KOPT-K1 (cell line): ENCODE results near the gene HSPG2.

Experiments
- H3K27ac ChIP-seq: fragments of 200-600 bp; sonication (generic); 2 replicates; pipeline ENCODE4 v1.5.1; 2016; ENCODE audit warnings: antibody characterized with exemption, mild to moderate bottlenecking, low read depth, low read length; ENCODE audit not compliant: poor library complexity, severe bottlenecking
- H3K36me3 ChIP-seq: fragments of 200-600 bp; sonication (generic); 2 replicates; pipeline ENCODE4 v1.5.1; 2017; ENCODE audit warnings: antibody characterized with exemption, mild to moderate bottlenecking, low read length, moderate library complexity; ENCODE audit not compliant: insufficient read depth
- H3K9me3 ChIP-seq: fragments of 200-600 bp; sonication (generic); 2 replicates; pipeline ENCODE4 v1.5.1; 2017; ENCODE audit warnings: antibody characterized with exemption, low read length, mild to moderate bottlenecking; ENCODE audit not compliant: insufficient read depth, poor library complexity, severe bottlenecking

The HSPG2 gene

DNA sequence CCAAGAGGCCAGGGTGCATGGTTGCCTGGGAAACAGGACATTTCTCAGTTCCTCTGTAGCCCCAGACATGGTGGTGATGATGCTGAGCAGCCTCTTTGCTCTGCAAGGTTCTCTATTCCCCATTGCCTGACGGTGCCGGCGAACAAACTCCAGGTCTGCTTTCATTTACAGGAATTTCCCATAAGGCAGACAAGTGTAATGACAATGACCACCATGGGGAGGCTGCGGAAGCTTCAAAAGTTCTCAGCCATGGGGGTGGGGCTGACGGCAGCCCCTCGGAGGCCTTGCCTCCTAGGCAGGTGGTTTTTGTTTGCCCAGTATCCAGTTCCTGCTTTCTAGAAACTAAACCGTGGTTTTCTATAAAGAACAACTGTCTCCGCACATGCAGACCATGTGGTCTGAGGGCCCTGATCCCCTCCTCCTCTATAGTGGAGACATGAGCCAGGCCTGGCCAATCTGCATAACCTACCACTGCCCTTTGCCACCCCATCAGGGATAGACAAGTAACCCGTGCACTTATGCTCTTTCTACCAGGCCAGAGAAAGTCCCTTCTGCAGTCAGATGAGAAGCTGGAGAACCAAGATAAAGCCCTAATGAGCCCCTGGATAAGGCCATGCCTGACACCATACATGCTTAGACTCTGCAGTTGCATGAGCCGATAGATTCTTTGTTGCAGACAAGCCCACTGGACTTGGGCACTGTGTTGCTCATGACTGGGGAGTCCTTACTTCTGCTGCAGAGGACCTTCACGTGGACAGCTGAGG, 71.0 kb downstream of the HSPG2 start:
- Histone ChIP-seq H3K27ac (no peak overlapping the region), H3K9me3 (peaks cover under 1% of the 10 kb centered on the region), H3K36me3 (no peaks in the 10 kb centered on the region)

DNA sequence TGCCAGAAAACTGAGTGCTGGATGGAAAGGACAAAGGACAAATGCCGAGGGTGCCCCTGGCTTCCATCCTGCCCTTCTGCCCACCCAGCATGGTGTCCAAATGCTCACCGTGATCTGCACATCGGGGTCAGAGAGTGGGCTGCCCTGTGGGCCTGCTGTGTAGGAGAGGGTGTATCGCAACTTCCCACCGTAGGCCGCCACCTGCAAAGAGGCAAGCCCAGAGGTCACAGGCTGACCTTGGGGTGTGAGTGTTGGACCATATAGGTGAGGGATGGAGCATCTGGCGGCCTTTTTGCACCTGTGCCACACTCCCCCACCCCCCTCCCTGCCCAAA, 71.5 kb downstream of the HSPG2 start:
- H3K9me3 ChIP-seq: peaks cover 3% of the 10 kb centered on the region
- H3K36me3 ChIP-seq: no peaks in the 10 kb centered on the region
- no peak overlapping the region for H3K27ac ChIP-seq

DNA sequence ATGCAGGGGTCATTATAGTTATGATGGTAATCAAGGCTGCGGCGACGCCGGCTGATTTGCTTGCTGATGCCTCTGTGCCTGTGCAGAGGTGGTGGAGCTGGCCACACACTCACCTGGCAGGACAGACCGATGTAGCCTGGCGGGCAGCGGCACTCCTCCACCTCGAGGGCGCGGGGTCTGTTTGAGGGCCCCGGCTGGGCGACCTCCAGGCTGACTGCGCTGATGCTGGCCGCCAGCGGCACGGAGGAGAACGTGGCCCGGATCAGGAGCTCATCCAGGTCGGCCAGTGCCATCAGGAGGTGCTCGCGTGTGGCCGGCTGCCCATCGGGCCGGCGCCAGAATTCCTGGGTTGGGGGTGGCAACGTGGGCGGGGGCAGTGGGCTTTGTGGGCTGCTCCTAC, 72.4 kb downstream of the HSPG2 start:
- Histone ChIP-seq H3K36me3 (no peaks in the 10 kb centered on the region), H3K27ac (no peak overlapping the region), H3K9me3 (peaks cover 3% of the 10 kb centered on the region)

DNA sequence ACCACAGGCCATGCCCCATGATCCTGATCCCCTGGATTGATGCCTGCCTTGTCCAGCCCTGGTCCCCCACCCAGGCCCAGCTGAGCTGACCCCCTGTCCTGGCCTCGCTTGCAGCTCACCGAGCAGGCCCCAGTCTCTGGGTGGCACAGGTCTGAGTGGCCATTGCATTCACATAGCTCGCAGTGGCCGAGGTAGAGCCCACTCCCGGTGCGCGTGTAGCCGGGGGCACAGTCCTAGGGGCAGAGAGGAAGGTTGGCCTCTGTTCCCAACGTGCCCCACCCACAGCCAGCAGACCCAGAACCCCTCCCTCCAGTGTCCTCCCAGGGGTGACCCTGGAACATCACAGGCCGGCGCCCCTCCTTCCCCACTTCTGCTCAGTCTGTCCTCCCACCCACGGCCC, 73.1 kb downstream of the HSPG2 start:
- Histone ChIP-seq H3K36me3 (no peaks in the 10 kb centered on the region), H3K27ac (no peak overlapping the region), H3K9me3 (peaks cover 3% of the 10 kb centered on the region)

DNA sequence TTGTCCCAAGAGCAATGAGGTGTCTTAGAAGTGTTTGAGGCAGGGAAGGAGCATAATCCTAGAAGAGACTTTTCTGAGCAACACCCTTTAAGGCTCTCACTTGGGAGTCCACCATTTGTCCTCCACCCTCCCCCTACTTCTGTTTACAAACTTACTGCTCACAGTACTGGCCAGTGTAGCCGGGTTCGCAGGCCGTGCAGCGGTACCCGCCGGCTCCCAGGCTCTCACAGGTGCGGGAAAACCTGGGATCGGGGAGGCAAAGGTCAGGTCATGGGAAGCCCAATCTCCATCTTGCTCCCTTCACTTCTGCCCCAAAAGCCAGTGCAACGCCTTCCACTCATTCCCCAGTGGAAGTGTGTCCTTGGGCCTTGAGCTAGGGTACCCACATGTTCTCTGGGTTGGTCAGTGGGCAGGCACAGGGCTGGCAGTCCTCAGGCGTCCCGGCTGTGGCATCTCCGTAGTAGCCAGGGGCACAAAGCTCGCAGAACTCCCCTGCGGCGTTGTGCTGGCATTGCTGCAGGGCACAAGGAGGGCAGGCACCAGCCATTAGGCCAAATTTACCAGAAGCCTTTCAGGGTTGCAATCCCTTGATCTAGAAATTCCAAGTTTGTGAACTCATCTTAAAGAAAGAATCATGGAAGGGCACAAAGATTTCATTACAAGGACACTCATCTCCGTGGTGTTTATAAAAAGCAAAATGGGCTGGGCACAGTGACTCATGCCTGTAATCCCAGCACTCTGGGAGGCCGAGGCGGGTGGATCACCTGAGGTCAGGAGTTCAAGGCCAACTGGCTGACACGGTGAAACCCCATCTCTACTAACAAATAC, 75.3 kb downstream of the HSPG2 start:
- Histone ChIP-seq H3K9me3 (peaks cover 3% of the 10 kb centered on the region), H3K36me3 (no peaks in the 10 kb centered on the region), H3K27ac (no peak overlapping the region)

DNA sequence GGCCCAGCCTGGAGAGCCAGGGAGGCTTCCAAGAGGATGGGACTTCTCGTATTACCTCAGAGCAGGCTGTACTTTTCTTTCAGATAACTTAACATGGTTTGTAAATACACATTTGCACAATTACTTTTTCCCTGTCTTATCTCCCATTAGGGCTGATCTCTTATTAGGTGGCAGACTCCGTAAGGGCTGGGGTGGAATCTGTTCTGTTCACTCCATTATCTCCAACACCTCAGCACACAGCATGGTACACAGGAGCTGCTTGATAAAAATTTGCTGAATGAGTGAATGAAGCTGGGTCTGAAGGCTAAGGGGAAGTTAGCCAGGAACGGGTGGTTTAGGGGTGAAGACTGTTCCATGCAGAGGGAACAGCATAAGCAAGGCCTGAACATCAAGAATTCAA, 76.1 kb downstream of the HSPG2 start:
- H3K27ac ChIP-seq: no peak overlapping the region
- no peaks in the 10 kb centered on the region for H3K36me3 ChIP-seq
- H3K9me3 ChIP-seq: peaks cover 3% of the 10 kb centered on the region

DNA sequence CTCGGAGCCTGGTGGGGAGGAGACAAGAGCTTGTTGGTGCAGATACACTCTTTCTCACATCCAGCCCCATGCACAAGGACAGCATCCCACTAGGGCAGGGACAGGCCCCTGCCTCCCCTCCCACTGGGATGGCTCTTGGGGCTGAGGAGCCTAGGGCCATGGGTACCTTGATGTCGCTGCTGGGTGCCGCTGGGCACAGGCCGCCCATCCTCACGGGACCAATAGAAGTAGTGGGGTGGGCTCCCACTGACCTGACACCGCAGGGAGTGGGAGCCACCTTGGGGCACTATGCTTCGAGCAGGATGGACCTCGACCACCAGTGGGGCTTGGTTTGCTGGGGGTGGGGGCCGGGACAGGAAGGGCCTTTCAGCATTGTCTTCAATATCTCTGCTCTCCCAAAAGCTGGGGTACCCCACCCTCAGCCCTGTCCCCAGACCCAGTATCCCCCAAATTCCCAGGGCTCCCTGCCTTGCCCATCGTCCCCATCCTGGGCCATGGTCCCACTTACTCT, 77.4 kb downstream of the HSPG2 start:
- Histone ChIP-seq H3K36me3 (no peaks in the 10 kb centered on the region), H3K27ac (no peak overlapping the region), H3K9me3 (peaks cover 3% of the 10 kb centered on the region)

DNA sequence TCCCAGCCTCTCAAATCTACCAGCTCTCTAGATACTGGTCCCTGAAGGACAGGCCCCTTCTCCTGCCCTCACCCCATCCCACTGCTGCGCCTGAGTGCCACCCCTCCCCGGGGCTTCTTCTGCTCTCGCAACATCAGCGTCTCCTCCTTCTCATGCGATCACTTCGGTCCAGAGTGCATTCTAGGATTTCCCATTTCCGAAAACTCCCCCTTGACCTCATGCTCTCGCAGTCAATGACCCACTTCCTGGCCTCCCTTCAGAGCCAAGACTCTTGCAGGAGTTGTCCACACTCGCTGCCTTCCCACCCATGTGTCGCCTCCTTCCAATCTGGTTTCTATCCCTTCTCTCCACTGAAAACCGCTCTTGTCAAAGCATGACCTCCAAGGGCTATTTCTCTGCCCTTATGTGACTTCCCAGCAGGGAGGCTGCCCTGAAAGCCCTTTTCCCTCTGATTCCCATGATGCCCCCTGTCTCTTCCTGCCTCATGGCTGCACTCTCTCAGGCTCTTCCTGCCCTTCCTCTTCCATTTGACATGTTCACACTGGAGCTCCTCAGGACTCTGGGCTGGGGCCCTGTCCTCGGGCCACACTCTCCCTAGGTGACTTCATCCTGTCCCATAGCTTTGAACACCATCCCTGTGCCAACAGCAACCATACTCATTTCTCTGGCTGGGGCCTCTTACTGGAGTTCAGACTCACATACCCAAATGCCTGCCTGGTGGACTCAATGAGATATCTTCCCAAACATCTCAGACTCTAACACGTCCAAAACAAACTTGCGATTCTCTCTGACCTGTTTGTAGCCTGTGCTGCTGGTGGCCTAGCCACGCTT, 79.1 kb downstream of the HSPG2 start:
- no peaks in the 10 kb centered on the region for H3K36me3 ChIP-seq
- no peak overlapping the region for H3K27ac ChIP-seq
- H3K9me3 ChIP-seq: peaks cover 3% of the 10 kb centered on the region

DNA sequence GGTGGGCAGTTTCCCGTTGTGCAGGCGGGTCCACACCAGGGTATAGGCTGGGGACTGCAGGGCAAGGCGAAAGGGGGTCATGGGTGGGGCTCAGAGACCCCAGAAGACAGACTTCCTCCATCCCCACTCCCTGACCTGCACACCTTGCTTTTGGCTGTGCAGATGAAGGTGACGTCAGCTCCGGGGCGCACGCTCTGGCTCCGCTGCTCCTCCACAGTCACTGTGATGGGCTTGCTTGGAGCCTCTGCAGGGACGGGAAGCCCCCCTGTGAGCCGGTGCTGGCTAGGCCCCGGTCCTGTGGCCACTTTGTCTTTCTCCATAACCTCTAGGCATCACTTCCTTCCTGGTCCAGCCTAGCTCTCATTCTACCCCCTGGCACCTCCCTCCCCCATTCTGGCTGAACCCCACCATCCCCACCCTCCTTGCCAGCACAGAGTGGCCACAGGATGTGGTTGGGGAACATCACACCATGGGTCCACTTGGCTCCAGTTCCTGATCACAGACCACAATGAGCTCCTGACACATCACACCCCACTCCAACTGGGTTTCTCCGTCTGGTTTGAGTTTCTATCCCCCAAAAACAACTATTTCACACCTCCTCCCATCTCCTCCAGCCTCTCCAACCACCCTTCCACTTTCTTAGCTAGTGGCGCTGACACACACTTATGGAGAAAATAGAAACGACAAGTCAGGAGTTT, 79.8 kb downstream of the HSPG2 start:
- H3K36me3 ChIP-seq: no peaks in the 10 kb centered on the region
- H3K9me3 ChIP-seq: peaks cover 3% of the 10 kb centered on the region
- no peak overlapping the region for H3K27ac ChIP-seq

DNA sequence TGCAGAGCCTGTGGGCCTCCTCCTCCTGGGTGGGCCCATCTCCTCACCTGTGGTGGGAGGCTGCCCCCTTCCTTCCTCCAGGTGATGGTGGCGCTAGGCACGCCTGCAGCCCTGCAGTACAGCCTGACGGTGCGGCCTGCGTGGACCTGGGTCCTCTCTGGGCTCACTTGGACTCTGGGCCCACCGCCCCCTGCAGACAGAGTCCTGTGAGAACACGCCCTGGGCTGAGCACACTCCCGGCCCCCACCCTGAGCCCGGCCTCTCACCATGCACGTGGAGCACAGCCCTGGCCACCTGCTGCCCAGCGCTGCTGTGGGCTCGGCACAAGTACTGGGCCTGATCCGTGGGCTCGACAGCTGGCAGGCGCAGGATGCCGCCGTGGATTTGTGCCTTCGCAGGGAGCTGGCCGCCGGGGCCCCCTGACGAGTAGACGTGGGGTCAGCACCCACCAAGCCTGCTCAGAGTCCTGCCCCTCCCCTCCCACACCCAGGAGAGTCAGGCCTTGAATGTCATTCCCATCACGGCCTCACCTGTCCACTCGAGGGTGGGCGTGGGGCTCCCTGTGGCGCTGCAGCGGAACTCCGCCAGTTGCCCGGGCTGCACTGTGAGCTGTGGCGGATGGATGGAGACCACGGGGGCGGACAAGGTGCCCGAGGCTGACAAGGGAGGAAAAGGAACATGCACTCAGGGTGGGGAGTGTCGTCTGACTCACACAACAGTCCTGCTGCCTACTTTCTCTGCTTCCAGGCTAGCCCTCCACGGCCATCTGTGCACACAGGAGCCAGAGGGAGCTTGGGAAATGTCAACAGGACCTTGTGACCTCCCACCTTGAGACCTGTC, 81.6 kb downstream of the HSPG2 start:
- no peaks in the 10 kb centered on the region for H3K36me3 ChIP-seq
- no peaks in the 10 kb centered on the region for H3K9me3 ChIP-seq
- no peak overlapping the region for H3K27ac ChIP-seq

DNA sequence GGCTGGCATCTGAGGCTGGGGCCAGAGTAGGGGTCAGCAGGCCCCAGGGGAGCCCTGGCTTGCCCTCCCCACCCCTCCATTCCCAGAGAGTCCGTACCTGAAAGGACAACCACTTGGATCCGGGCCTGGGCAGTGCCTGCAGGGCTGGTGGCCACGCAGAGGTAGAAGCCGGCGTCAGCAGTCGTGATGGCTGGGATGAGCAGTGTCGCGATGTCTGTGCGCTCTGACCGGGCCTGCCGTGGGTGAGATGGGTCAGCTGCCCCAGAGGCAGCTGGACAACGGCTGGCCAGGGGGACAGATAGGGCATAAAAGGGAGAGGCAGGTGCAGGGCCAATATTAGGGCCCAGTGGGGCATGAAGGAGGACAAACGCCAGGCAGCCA, 82.4 kb downstream of the HSPG2 start:
- Histone ChIP-seq H3K36me3 (no peaks in the 10 kb centered on the region), H3K27ac (no peak overlapping the region), H3K9me3 (no peaks in the 10 kb centered on the region)

DNA sequence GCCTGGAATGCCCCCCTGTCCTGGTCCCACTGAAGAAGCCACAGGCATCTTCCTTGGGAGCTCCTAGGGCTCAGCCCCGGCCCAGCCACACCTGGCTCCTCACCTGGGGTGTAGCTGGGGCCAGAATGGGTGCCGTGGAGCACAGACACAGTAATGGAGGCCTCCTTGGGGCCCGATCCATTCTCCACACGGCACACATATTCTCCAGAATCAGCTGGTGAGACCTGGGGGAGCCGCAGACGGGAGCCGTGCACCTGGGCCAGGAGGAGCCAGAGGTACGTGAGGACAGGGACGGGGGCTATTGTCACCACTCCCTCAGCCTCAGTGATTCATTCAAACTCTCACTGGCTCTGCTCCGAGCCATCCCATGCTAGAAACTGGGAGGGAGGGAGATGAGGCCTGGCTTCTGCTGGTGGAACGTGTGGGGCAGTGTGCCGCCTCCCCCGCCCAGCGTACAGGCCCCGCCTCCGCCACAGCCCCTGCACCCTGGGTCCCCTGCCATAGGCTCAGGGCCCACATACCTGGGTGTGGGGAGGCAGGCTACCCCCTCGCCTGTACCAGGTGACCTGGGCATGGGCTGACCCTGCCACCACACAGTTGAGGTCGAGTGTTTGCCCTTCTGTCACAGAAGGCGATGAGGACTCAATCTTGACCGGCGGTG, 82.9 kb downstream of the HSPG2 start:
- Histone ChIP-seq H3K36me3 (no peaks in the 10 kb centered on the region), H3K27ac (no peak overlapping the region), H3K9me3 (no peaks in the 10 kb centered on the region)

DNA sequence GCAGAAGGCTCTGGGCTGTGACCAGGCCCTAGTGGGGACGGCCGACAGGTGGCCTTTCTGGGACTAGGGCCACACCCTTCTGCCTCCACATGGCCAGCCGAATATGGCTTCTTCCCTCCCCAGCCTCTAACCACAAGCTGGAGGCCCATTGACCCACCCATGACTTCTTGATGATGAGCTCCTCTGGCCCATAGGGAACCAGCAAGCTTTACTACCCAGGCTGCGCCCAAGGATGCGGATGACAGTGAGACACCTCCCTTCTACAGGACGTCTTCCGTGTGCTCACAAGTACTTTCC, 84.0 kb downstream of the HSPG2 start:
- Histone ChIP-seq H3K27ac (no peak overlapping the region), H3K36me3 (no peaks in the 10 kb centered on the region), H3K9me3 (no peaks in the 10 kb centered on the region)
